Endothelial cell (in vitro differentiated cells): ENCODE results near the gene EXOC5. TPM values are rescaled to one million over a fixed set of nuclear protein-coding genes. Genes with fewer than 3 reads are reported as not detected.
"Not testable (repeated sequence)": the region's sequence is repeated elsewhere in the genome, so short reads cannot be mapped to it uniquely, and the experiment has no call there.

Experiments
- DNase-seq: peaks from one replicate; pipeline ENCODE4 v3.0.0; 2021; ENCODE audit warnings: low spot score
- H3K27ac Mint-ChIP-seq: one replicate; pipeline ENCODE4 v1.8.0; 2021; ENCODE audit warnings: mixed read lengths, inconsistent platforms; ENCODE audit not compliant: unreplicated experiment
- H3K27me3 Mint-ChIP-seq: one replicate; pipeline ENCODE4 v1.8.0; 2021; ENCODE audit warnings: mild to moderate bottlenecking, moderate library complexity, mixed read lengths, inconsistent platforms; ENCODE audit not compliant: unreplicated experiment
- H3K36me3 Mint-ChIP-seq: one replicate; pipeline ENCODE4 v1.8.0; 2021; ENCODE audit warnings: mild to moderate bottlenecking, low read depth, mixed read lengths, inconsistent platforms; ENCODE audit not compliant: unreplicated experiment
- H3K4me1 Mint-ChIP-seq: one replicate; pipeline ENCODE4 v1.8.0; 2021; ENCODE audit warnings: mild to moderate bottlenecking, mixed read lengths, inconsistent platforms; ENCODE audit not compliant: unreplicated experiment
- H3K4me3 Mint-ChIP-seq: one replicate; pipeline ENCODE4 v1.8.0; 2021; ENCODE audit warnings: mild to moderate bottlenecking, mixed read lengths, inconsistent platforms; ENCODE audit not compliant: unreplicated experiment
- H3K9me3 Mint-ChIP-seq: one replicate; pipeline ENCODE4 v1.8.0; 2021; ENCODE audit warnings: mixed read lengths, inconsistent platforms; ENCODE audit not compliant: unreplicated experiment
- total RNA-seq: library from RNA; stranded (reverse); fragmentation: NEBNext Ultra II Directional; extraction: Animal tissue kit (Norgen Biotek cat#: 25700); gene quantifications from one replicate; pipeline ENCODE4 v1.2.1, GENCODE V29; 2021; ENCODE audit not compliant: unreplicated experiment
- TF ChIP-seq, protein P1 (sequence below): fragments of 200-600 bp; sonication (generic); IDR thresholded peaks from one replicate; pipeline ENCODE4 v1.5.0; 2021; ENCODE audit warnings: antibody characterized with exemption; ENCODE audit not compliant: unreplicated experiment

EXOC5 gene
- total RNA-seq, 1 donor from 2014 or later = 131 TPM

DNA sequence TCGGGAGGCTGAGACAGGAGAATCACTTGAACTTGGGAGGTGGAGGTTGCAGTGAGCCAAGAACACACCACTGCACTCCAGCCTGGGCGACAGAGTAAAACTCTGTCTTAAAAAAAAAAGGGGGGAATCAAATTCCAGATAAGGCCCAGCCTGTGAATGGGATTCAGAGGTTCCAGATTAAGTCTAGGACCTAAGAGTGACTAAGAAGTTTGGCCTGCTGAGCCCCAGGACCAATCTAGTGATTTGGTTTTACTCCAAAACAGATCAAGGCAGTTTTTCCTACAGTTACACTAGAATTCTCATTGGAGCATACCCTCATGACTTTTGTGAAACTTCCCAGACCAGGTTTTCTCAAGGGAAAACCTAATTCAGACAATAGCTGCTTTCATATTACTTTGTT lies 22.8 kb downstream of the EXOC5 start:
- Mint-ChIP-seq H3K36me3 (peaks cover 10% of the 10 kb centered on the region), H3K27me3 (no peaks in the 10 kb centered on the region), H3K27ac (no peak overlapping the region), H3K4me3 (no peak overlapping the region), H3K4me1 (no peaks in the 10 kb centered on the region), H3K9me3 (no peaks in the 10 kb centered on the region)
- TF ChIP-seq, protein P1, sequence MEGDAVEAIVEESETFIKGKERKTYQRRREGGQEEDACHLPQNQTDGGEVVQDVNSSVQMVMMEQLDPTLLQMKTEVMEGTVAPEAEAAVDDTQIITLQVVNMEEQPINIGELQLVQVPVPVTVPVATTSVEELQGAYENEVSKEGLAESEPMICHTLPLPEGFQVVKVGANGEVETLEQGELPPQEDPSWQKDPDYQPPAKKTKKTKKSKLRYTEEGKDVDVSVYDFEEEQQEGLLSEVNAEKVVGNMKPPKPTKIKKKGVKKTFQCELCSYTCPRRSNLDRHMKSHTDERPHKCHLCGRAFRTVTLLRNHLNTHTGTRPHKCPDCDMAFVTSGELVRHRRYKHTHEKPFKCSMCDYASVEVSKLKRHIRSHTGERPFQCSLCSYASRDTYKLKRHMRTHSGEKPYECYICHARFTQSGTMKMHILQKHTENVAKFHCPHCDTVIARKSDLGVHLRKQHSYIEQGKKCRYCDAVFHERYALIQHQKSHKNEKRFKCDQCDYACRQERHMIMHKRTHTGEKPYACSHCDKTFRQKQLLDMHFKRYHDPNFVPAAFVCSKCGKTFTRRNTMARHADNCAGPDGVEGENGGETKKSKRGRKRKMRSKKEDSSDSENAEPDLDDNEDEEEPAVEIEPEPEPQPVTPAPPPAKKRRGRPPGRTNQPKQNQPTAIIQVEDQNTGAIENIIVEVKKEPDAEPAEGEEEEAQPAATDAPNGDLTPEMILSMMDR = no peak
- DNase-seq = no peak

DNA sequence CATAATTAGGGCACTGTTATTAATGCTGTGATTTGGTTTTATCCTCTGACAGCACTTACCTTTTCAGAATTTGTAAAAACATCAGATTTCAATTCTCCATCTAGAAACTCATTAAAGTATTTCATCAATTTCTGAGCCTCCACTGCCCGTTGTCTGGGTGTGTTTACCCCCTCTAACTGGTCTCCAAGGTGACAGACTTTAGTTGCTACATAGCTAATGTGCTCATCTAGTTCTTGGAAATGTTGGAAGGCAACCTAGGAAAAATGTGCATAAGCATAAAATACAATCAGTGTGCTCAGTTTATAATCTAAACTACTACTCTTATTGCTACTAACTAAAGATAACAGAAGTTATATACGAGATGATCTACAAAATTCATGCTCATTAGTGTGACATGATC lies 24.6 kb downstream of the EXOC5 start:
- Mint-ChIP-seq H3K4me1 (no peaks in the 10 kb centered on the region), H3K27me3 (no peaks in the 10 kb centered on the region), H3K9me3 (no peaks in the 10 kb centered on the region), H3K27ac (no peak overlapping the region), H3K4me3 (no peak overlapping the region), H3K36me3 (peaks cover 10% of the 10 kb centered on the region)
- DNase-seq = no peak
- TF ChIP-seq, protein P1 = no peak

DNA sequence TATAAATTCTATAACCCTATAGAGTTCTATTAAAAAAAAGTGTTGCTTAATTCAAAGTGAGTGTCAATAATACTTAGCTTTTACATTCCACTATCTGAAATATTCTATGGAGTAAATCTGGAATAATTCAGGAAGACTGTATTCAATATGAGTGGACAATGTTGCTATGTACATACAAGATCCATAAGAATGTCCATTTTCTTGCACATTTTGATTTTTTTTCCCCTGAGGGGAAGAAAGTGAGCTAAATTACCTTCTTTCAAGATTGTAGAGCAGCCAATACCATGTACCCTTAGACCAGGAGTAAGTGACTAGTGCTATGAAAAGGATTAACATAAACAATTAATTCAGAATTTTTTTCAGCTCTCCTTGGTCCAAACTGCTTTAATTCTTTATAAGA lies 25.4 kb downstream of the EXOC5 start:
- TF ChIP-seq, protein P1 = no peak
- Mint-ChIP-seq H3K4me1 (no peaks in the 10 kb centered on the region), H3K27ac (no peak overlapping the region), H3K9me3 (no peaks in the 10 kb centered on the region), H3K27me3 (no peaks in the 10 kb centered on the region), H3K4me3 (no peak overlapping the region), H3K36me3 (peaks cover 10% of the 10 kb centered on the region)
- DNase-seq = no peak

DNA sequence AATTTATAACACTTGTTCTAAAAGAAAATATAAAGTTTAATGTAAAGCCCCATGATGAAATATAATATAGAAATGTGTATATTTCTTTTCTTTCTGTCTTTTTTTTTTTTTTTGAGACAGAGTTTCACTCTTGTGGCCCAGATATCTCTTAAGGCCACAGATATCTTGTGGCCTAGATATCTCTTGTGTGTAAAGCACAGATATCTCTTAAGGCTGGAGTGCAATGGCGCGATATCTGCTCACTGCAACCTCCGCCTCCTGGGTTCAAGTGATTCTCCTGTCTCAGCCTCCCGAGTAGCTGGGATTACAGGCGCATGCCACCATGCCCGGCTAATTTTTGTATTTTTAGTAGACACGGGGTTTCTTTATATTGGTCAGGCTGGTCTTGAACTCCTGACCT lies 28.6 kb downstream of the EXOC5 start:
- H3K36me3 Mint-ChIP-seq = peaks cover 10% of the 10 kb centered on the region
- H3K27ac Mint-ChIP-seq, H3K4me1 Mint-ChIP-seq, H3K4me3 Mint-ChIP-seq, H3K9me3 Mint-ChIP-seq, H3K27me3 Mint-ChIP-seq, DNase-seq: not testable (repeated sequence)

DNA sequence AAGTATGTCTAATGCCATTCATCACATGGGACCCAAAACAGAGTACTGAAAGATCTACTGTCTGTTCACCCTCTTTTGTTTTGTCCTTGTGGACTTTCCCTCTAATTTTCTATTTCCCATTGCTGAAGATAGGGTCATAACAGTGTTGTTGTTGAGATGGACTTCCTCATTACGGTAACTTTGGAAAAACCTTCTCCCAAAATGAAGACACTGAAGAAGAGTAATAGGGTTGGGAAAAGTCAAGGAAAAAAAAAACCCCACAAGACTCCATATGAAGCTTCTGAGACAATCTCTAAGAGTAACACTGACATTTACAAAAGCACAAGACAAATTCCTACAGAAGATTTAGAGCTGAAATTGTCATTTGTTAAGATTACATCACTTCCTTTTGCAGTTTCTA lies 36.7 kb downstream of the EXOC5 start:
- no peak overlapping the region for H3K4me3 Mint-ChIP-seq
- TF ChIP-seq, protein P1 = no peak
- no peak overlapping the region for H3K27ac Mint-ChIP-seq
- no peak for DNase-seq
- H3K36me3 Mint-ChIP-seq = peaks cover 24% of the 10 kb centered on the region
- no peaks in the 10 kb centered on the region for H3K27me3 Mint-ChIP-seq
- H3K4me1 Mint-ChIP-seq = no peaks in the 10 kb centered on the region
- no peaks in the 10 kb centered on the region for H3K9me3 Mint-ChIP-seq

DNA sequence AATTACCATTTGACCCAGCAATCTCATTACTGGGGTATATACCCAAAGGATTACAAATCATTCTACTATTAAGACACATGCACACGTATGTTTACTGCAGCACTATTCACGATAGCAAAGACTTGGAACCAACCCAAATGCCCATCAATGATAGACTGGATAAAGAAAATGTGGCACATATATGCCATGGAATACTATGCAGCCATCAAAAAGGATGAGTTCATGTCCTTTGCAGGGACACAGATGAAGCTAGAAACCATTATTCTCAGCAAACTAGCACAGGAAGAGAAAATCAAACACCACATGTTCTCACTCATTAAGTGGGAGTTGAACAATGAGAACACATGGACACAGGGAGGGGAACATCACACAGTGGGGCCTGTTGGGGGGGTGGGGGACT lies 40.4 kb downstream of the EXOC5 start:
- peak overlapping the region; percentile 47 for H3K4me3 Mint-ChIP-seq
- not testable (repeated sequence) for DNase-seq, H3K9me3 Mint-ChIP-seq, H3K4me1 Mint-ChIP-seq, H3K27me3 Mint-ChIP-seq, H3K27ac Mint-ChIP-seq
- peaks cover 27% of the 10 kb centered on the region for H3K36me3 Mint-ChIP-seq
